ENCODE measurements around the gene CLSTN2. TPM values are rescaled to one million over a fixed set of nuclear protein-coding genes. Genes with fewer than 3 reads are reported as not detected.

Gene CLSTN2
- total RNA-seq, 2 donors from 2014 or later = not detected

- no peaks in the 10 kb centered on the region for H3K4me1 Mint-ChIP-seq (ENCODE audit: low read depth)
- H3K36me3 Mint-ChIP-seq (ENCODE audit: insufficient read depth in 2 of 2) = no peaks in the 10 kb centered on the region
- H3K27ac Mint-ChIP-seq = no peak overlapping the region
- no peak for ATAC-seq (replicated peaks in 1 of 2)
- no peak for DNase-seq
- H3K4me3 Mint-ChIP-seq = no peak overlapping the region
- no peaks in the 10 kb centered on the region for H3K9me3 Mint-ChIP-seq
- peaks cover 4% of the 10 kb centered on the region for H3K27me3 Mint-ChIP-seq (ENCODE audit: low read depth)
Observed at GRCh38 chr3:140250010-140250855, 315.2 kb downstream of the CLSTN2 start.

GRCh38 chr3:140250945-140251344 is 316.0 kb downstream of the CLSTN2 start:
- no peaks in the 10 kb centered on the region for H3K9me3 Mint-ChIP-seq
- DNase-seq (no peak), ATAC-seq (replicated peaks in 1 of 2) (no peak)
- no peak overlapping the region for H3K27ac Mint-ChIP-seq
- H3K4me3 Mint-ChIP-seq = no peak overlapping the region
- H3K4me1 Mint-ChIP-seq (ENCODE audit: low read depth) = no peaks in the 10 kb centered on the region
- peaks cover 4% of the 10 kb centered on the region for H3K27me3 Mint-ChIP-seq (ENCODE audit: low read depth)
- no peaks in the 10 kb centered on the region for H3K36me3 Mint-ChIP-seq (ENCODE audit: insufficient read depth in 2 of 2)

GRCh38 chr3:140251678-140252077 is 316.7 kb downstream of the CLSTN2 start:
- peaks cover 4% of the 10 kb centered on the region for H3K27me3 Mint-ChIP-seq (ENCODE audit: low read depth)
- DNase-seq = no peak
- no peaks in the 10 kb centered on the region for H3K9me3 Mint-ChIP-seq
- H3K4me1 Mint-ChIP-seq (ENCODE audit: low read depth) = no peaks in the 10 kb centered on the region
- H3K36me3 Mint-ChIP-seq (ENCODE audit: insufficient read depth in 2 of 2) = no peaks in the 10 kb centered on the region
- H3K4me3 Mint-ChIP-seq = no peak overlapping the region
- no peak for ATAC-seq (replicated peaks in 1 of 2)
- H3K27ac Mint-ChIP-seq = no peak overlapping the region

GRCh38 chr3:140252812-140253656 is 318.0 kb downstream of the CLSTN2 start:
- H3K9me3 Mint-ChIP-seq = no peaks in the 10 kb centered on the region
- H3K4me3 Mint-ChIP-seq = no peak overlapping the region
- DNase-seq (no peak), ATAC-seq (replicated peaks in 1 of 2) (no peak)
- no peaks in the 10 kb centered on the region for H3K36me3 Mint-ChIP-seq (ENCODE audit: insufficient read depth in 2 of 2)
- peaks cover 4% of the 10 kb centered on the region for H3K27me3 Mint-ChIP-seq (ENCODE audit: low read depth)
- H3K27ac Mint-ChIP-seq = no peak overlapping the region
- no peaks in the 10 kb centered on the region for H3K4me1 Mint-ChIP-seq (ENCODE audit: low read depth)

- DNase-seq = no peak
- H3K4me1 Mint-ChIP-seq (ENCODE audit: low read depth) = no peaks in the 10 kb centered on the region
- H3K36me3 Mint-ChIP-seq (ENCODE audit: insufficient read depth in 2 of 2) = no peaks in the 10 kb centered on the region
- ATAC-seq (replicated peaks in 1 of 2) = no peak
- peaks cover 0 to 2% of the 10 kb centered on the region in 2 donors for H3K9me3 Mint-ChIP-seq
- peaks cover 4% of the 10 kb centered on the region for H3K27me3 Mint-ChIP-seq (ENCODE audit: low read depth)
- H3K4me3 Mint-ChIP-seq = no peak overlapping the region
- no peak overlapping the region for H3K27ac Mint-ChIP-seq
Observed at GRCh38 chr3:140258222-140258724, 323.3 kb downstream of the CLSTN2 start.

- DNase-seq (no peak), ATAC-seq (replicated peaks in 1 of 2) (no peak)
- Mint-ChIP-seq H3K27ac (no peak overlapping the region), H3K9me3 (peaks cover 0 to 2% of the 10 kb centered on the region in 2 donors), H3K36me3 (ENCODE audit: insufficient read depth in 2 of 2) (no peaks in the 10 kb centered on the region), H3K4me1 (ENCODE audit: low read depth) (no peaks in the 10 kb centered on the region), H3K4me3 (no peak overlapping the region), H3K27me3 (ENCODE audit: low read depth) (no peaks in the 10 kb centered on the region)
Observed at GRCh38 chr3:140265302-140265701, 330.3 kb downstream of the CLSTN2 start.

GRCh38 chr3:140268103-140268502 is 333.1 kb downstream of the CLSTN2 start:
- H3K4me3 Mint-ChIP-seq = no peak overlapping the region
- no peak for DNase-seq
- no peaks in the 10 kb centered on the region for H3K4me1 Mint-ChIP-seq (ENCODE audit: low read depth)
- H3K27ac Mint-ChIP-seq = no peak overlapping the region
- no peaks in the 10 kb centered on the region for H3K27me3 Mint-ChIP-seq (ENCODE audit: low read depth)
- no peak for ATAC-seq (replicated peaks in 1 of 2)
- peaks cover 0 to under 1% of the 10 kb centered on the region in 2 donors for H3K9me3 Mint-ChIP-seq
- H3K36me3 Mint-ChIP-seq (ENCODE audit: insufficient read depth in 2 of 2) = no peaks in the 10 kb centered on the region

- Mint-ChIP-seq H3K27ac (no peak overlapping the region), H3K9me3 (no peaks in the 10 kb centered on the region), H3K27me3 (ENCODE audit: low read depth) (no peaks in the 10 kb centered on the region), H3K36me3 (ENCODE audit: insufficient read depth in 2 of 2) (no peaks in the 10 kb centered on the region), H3K4me3 (no peak overlapping the region), H3K4me1 (ENCODE audit: low read depth) (no peaks in the 10 kb centered on the region)
- no peak for DNase-seq
- ATAC-seq (replicated peaks in 1 of 2) = no peak
Observed at GRCh38 chr3:140268610-140269009, 333.6 kb downstream of the CLSTN2 start.

GRCh38 chr3:140270329-140270728 is 335.3 kb downstream of the CLSTN2 start:
- Mint-ChIP-seq H3K36me3 (ENCODE audit: insufficient read depth in 2 of 2) (no peaks in the 10 kb centered on the region), H3K27ac (no peak overlapping the region), H3K4me1 (ENCODE audit: low read depth) (no peaks in the 10 kb centered on the region), H3K27me3 (ENCODE audit: low read depth) (peaks cover 5% of the 10 kb centered on the region), H3K9me3 (no peaks in the 10 kb centered on the region), H3K4me3 (no peak overlapping the region)
- ATAC-seq (replicated peaks in 1 of 2) (no peak), DNase-seq (no peak)

- Mint-ChIP-seq H3K27me3 (ENCODE audit: low read depth) (peaks cover 5% of the 10 kb centered on the region), H3K9me3 (no peaks in the 10 kb centered on the region), H3K4me1 (ENCODE audit: low read depth) (no peaks in the 10 kb centered on the region), H3K27ac (no peak overlapping the region), H3K36me3 (ENCODE audit: insufficient read depth in 2 of 2) (no peaks in the 10 kb centered on the region), H3K4me3 (no peak overlapping the region)
- DNase-seq = no peak
- no peak for ATAC-seq (replicated peaks in 1 of 2)
Observed at GRCh38 chr3:140273542-140274195, 338.7 kb downstream of the CLSTN2 start.

GRCh38 chr3:140274429-140274828 is 339.4 kb downstream of the CLSTN2 start:
- Mint-ChIP-seq H3K4me1 (ENCODE audit: low read depth) (no peaks in the 10 kb centered on the region), H3K9me3 (no peaks in the 10 kb centered on the region), H3K27me3 (ENCODE audit: low read depth) (peaks cover 11% of the 10 kb centered on the region), H3K36me3 (ENCODE audit: insufficient read depth in 2 of 2) (no peaks in the 10 kb centered on the region), H3K27ac (no peak overlapping the region), H3K4me3 (no peak overlapping the region)
- DNase-seq = no peak
- ATAC-seq (replicated peaks in 1 of 2) = no peak

GRCh38 chr3:140276703-140277102 is 341.7 kb downstream of the CLSTN2 start:
- no peaks in the 10 kb centered on the region for H3K36me3 Mint-ChIP-seq (ENCODE audit: insufficient read depth in 2 of 2)

GRCh38 chr3:140277886-140278285 is 342.9 kb downstream of the CLSTN2 start:
- ATAC-seq (replicated peaks in 1 of 2) = no peak
- H3K9me3 Mint-ChIP-seq = no peaks in the 10 kb centered on the region

More at GRCh38 chr3:140276703-140277102, 341.7 kb downstream of the CLSTN2 start:
- no peak overlapping the region for H3K27ac Mint-ChIP-seq
- no peak for DNase-seq
- peaks cover 29% of the 10 kb centered on the region for H3K27me3 Mint-ChIP-seq (ENCODE audit: low read depth)
- no peaks in the 10 kb centered on the region for H3K4me1 Mint-ChIP-seq (ENCODE audit: low read depth)
- no peaks in the 10 kb centered on the region for H3K9me3 Mint-ChIP-seq
- no peak overlapping the region for H3K4me3 Mint-ChIP-seq
- ATAC-seq (replicated peaks in 1 of 2) = no peak

More at GRCh38 chr3:140277886-140278285, 342.9 kb downstream of the CLSTN2 start:
- Mint-ChIP-seq H3K4me1 (ENCODE audit: low read depth) (no peaks in the 10 kb centered on the region), H3K27ac (no peak overlapping the region), H3K36me3 (ENCODE audit: insufficient read depth in 2 of 2) (no peaks in the 10 kb centered on the region), H3K27me3 (ENCODE audit: low read depth) (peaks cover 34% of the 10 kb centered on the region), H3K4me3 (no peak overlapping the region)
- no peak for DNase-seq

Measured in activated T-cell treated with anti-CD3 and anti-CD28 coated beads, Interleukin-2, amount 50 U/mL, for 72 hours (primary cell).